ENCODE measurements around the gene PRR15L.
"Not testable (repeated sequence)": the region's sequence is repeated elsewhere in the genome, so short reads cannot be mapped to it uniquely, and the experiment has no call there.

The PRR15L gene, protein sequence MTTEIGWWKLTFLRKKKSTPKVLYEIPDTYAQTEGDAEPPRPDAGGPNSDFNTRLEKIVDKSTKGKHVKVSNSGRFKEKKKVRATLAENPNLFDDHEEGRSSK

GRCh38 chr17:47957591-47958490 is at the start of gene PRR15L:
Gene PRR15L, minus strand, starts transcription at chr17:47957883. Its CDS starts 4,649 bp downstream, at chr17:47953234.
- Mint-ChIP-seq H3K4me1 (ENCODE audit: low read depth) (no peaks in the 10 kb centered on the region), H3K4me3 (no peak within 1 kb of the TSS), H3K27ac (no peak within 1 kb of the TSS), H3K9me3 (no peaks in the 10 kb centered on the region), H3K36me3 (ENCODE audit: low read depth) (no peaks in the 10 kb centered on the region), H3K27me3 (ENCODE audit: low read depth) (peaks cover 2% of the 10 kb centered on the region)
- DNase-seq (ENCODE audit: low spot score) = no peak

DNA sequence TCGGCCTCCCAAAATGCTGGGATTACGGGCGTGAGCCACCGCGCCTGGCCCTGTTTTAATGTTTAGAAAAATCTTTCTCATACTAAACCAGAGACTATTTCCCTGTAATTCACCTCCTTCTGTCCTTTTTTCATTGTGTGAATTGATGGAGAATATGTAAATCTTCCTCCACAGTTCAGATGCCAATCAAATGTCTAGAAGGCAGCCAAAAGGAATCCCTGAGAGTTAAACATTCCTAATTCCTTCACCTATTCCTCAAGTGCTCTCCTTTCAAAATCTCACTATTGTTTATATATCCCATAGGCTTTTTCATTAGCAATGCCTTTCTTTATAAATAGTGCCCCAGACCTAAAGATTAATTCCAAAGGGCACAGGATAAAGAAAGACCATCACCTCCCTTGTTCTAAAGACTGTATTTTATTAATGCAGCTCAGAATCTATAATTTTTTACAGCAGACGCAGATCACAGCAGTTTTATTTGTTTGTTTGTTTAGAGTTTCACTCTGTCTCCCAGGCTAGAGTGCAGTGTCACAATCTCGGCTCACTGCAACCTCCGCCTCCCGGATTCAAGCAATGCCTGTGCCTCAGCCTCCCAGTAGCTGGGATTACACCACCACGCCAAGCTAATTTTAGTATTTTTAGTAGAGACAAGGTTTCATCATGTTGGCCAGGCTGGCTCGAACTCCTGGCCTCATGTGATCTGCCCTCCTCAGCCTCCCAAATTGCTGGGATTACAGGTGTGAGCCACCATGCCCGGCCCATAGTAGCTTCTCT is 49.4 kb upstream of the PRR15L start:
- H3K27me3 Mint-ChIP-seq (ENCODE audit: low read depth) = peaks cover 36% of the 10 kb centered on the region
- H3K27ac Mint-ChIP-seq = no peak overlapping the region
- no peak overlapping the region for H3K4me3 Mint-ChIP-seq

DNA sequence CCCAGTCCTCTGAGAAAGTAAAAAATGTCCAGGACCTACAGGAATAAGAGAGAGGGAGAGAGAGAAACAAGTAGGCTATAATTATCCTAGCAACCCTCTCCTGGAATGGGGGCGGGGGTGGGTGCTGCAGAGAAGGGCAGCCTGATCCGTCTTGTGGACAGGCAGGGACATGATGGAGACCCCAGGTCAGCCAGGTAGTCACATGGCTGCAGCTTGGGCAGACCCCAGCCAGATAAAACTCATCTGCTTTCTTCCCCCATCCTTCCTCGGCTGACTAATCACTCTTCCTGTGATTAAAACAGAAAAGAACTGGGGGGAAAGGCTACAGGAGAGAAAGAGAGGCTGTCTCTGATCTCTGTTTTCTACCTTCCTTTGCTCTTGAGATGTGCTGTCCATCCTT is 47.3 kb upstream of the PRR15L start:
- Mint-ChIP-seq H3K4me3 (no peak overlapping the region), H3K4me1 (ENCODE audit: low read depth) (peaks cover 9% of the 10 kb centered on the region), H3K27ac (no peak overlapping the region), H3K9me3 (no peaks in the 10 kb centered on the region), H3K27me3 (ENCODE audit: low read depth) (peaks cover 25% of the 10 kb centered on the region), H3K36me3 (ENCODE audit: low read depth) (no peaks in the 10 kb centered on the region)
- DNase-seq (ENCODE audit: low spot score) = no peak

More for the DNA sequence above, 49.4 kb upstream of the PRR15L start:
- Mint-ChIP-seq H3K36me3 (ENCODE audit: low read depth) (no peaks in the 10 kb centered on the region), H3K4me1 (ENCODE audit: low read depth) (peaks cover 17% of the 10 kb centered on the region), H3K9me3 (no peaks in the 10 kb centered on the region)
- DNase-seq (ENCODE audit: low spot score) = no peak

DNA sequence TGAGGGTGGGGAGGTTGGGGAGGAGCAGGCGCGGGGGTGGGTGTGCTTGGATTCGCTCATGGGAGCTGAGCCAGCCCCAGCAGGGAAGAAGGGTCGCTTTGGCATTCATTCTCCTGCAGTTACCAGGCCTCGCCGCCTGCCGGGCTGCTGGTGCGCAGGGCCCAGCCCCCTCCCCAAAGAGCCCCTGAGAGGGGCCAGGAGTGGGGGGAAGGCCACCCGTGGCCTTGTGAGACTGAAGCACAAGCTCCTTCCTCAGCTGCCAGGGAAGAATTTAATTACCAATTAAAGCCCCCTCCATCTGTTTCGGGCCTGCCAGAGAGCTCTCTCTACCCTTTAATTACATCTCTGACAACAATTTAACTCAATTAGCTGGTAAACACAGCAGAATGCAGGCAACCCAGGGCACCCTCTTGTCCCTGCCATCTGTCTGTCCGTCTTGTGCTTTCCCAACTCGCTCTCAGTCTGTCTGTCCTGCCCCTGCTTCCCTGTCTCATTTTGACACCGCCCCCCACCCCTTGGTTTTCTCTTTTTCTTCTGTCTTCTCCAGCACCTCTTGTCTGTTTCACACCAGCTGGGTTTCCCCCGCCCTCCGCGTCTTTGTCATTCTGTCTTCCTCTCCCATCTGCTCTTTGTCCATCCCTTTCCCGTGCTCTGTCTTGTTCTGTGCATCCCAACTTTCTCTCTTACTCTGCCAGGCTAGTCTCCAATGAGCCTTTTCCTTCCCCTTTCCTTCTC is 45.9 kb upstream of the PRR15L start:
- Mint-ChIP-seq H3K4me3 (no peak overlapping the region), H3K27ac (no peak overlapping the region), H3K27me3 (ENCODE audit: low read depth) (peaks cover 21% of the 10 kb centered on the region), H3K36me3 (ENCODE audit: low read depth) (no peaks in the 10 kb centered on the region), H3K4me1 (ENCODE audit: low read depth) (peaks cover 9% of the 10 kb centered on the region), H3K9me3 (no peaks in the 10 kb centered on the region)
- DNase-seq (ENCODE audit: low spot score) = no peak

- no peaks in the 10 kb centered on the region for H3K9me3 Mint-ChIP-seq
- H3K36me3 Mint-ChIP-seq (ENCODE audit: low read depth) = no peaks in the 10 kb centered on the region
- H3K4me1 Mint-ChIP-seq (ENCODE audit: low read depth) = peaks cover 9% of the 10 kb centered on the region
- no peak overlapping the region for H3K4me3 Mint-ChIP-seq
- H3K27me3 Mint-ChIP-seq (ENCODE audit: low read depth) = peaks cover 20% of the 10 kb centered on the region
- H3K27ac Mint-ChIP-seq = no peak overlapping the region
- no peak for DNase-seq (ENCODE audit: low spot score)
Observed at GRCh38 chr17:48002916-48003416, 45.3 kb upstream of the PRR15L start.

DNA sequence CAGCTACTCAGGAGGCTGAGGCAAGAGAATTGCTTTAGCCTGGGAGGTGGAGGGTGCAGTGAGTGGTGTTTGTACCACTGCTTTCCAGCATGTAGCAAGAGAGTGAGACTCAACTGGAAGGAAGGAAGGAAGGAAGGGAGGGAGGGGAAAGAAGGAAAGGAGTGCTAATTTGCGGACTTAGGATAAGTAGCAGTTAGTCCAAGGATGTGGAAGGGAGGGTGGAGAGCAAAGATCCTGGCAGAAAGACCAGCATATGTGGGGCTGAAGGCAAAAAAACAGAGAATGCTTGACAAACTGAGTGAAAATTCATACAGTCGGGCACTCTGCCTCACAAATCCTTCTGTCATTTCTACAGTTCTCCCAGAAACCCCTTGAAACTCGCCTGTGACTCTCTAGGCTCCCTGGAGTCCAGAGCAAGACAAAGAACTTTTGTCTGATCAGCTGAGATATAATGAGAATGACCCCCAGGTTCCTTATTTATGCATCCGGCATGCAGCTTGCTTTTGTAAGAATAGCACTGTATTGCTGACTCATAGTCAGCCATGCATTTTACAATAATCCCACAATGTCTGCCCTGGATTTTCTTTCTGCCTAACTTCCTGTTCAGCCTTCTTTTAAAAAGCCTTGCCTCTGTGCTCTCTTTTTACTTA is 44.7 kb upstream of the PRR15L start:
- H3K36me3 Mint-ChIP-seq (ENCODE audit: low read depth) = no peaks in the 10 kb centered on the region
- peaks cover 23% of the 10 kb centered on the region for H3K27me3 Mint-ChIP-seq (ENCODE audit: low read depth)
- DNase-seq (ENCODE audit: low spot score) = no peak
- H3K4me1 Mint-ChIP-seq (ENCODE audit: low read depth) = peaks cover 9% of the 10 kb centered on the region
- H3K9me3 Mint-ChIP-seq = no peaks in the 10 kb centered on the region
- no peak overlapping the region for H3K27ac Mint-ChIP-seq
- H3K4me3 Mint-ChIP-seq = no peak overlapping the region

GRCh38 chr17:48001657-48002056 is 44.0 kb upstream of the PRR15L start:
- H3K27ac Mint-ChIP-seq; DNase-seq (ENCODE audit: low spot score); H3K4me1 Mint-ChIP-seq (ENCODE audit: low read depth); H3K4me3 Mint-ChIP-seq; H3K36me3 Mint-ChIP-seq (ENCODE audit: low read depth); H3K9me3 Mint-ChIP-seq: not testable (repeated sequence)
- H3K27me3 Mint-ChIP-seq (ENCODE audit: low read depth) = peaks cover 17% of the 10 kb centered on the region

DNA sequence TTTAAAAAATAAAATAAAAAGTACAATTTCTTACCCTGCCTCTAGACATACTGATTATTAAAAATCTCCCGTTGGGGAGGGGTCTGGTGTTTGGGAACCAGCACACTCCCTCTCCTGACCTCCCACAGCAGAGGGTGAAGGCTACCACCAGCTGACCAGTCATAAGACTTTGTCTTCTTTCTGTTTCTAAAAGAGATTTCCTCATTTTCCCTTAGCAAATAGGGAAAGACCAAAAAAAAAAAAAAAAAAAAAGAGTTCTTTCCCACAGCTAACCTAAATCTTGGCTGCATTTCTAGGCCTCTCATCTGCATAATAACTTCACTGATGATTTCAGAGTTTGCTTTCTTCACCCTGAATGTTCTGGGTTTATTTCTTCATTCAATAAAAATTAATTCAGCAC is 43.5 kb upstream of the PRR15L start:
- DNase-seq (ENCODE audit: low spot score) = no peak
- Mint-ChIP-seq H3K4me1 (ENCODE audit: low read depth) (peaks cover 9% of the 10 kb centered on the region), H3K27ac (no peak overlapping the region), H3K9me3 (no peaks in the 10 kb centered on the region), H3K4me3 (no peak overlapping the region), H3K27me3 (ENCODE audit: low read depth) (peaks cover 15% of the 10 kb centered on the region), H3K36me3 (ENCODE audit: low read depth) (no peaks in the 10 kb centered on the region)

- H3K4me1 Mint-ChIP-seq (ENCODE audit: low read depth) = peaks cover 4% of the 10 kb centered on the region
- no peak overlapping the region for H3K27ac Mint-ChIP-seq
- no peaks in the 10 kb centered on the region for H3K9me3 Mint-ChIP-seq
- H3K4me3 Mint-ChIP-seq = no peak overlapping the region
- H3K36me3 Mint-ChIP-seq (ENCODE audit: low read depth) = no peaks in the 10 kb centered on the region
- no peak for DNase-seq (ENCODE audit: low spot score)
- H3K27me3 Mint-ChIP-seq (ENCODE audit: low read depth) = peaks cover 16% of the 10 kb centered on the region
Observed at GRCh38 chr17:47999582-47999981, 41.9 kb upstream of the PRR15L start.

DNA sequence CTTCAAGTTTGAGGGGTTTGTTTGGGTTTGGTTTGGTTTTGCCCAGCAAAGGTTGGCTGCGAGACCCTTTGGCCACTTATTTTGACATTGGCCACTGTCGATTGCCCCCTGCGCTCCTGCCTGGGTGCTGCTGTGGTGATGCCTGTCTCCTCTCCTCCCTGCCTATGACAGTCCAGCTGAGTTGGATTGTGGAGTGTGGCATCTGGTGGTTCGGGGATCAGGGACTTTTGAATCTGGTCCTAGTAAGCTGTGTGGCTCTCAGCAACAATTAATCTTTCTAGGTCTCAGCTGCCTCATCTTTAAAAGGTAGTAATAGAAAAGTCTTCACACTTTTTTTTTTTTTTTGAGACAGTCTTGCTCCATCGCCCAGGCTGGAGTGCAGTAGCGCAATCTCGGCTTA is 40.4 kb upstream of the PRR15L start:
- Mint-ChIP-seq H3K27me3 (ENCODE audit: low read depth) (peaks cover 18% of the 10 kb centered on the region), H3K36me3 (ENCODE audit: low read depth) (no peaks in the 10 kb centered on the region), H3K9me3 (no peaks in the 10 kb centered on the region), H3K27ac (no peak overlapping the region), H3K4me3 (no peak overlapping the region), H3K4me1 (ENCODE audit: low read depth) (peaks cover 3% of the 10 kb centered on the region)
- DNase-seq (ENCODE audit: low spot score) = no peak

DNA sequence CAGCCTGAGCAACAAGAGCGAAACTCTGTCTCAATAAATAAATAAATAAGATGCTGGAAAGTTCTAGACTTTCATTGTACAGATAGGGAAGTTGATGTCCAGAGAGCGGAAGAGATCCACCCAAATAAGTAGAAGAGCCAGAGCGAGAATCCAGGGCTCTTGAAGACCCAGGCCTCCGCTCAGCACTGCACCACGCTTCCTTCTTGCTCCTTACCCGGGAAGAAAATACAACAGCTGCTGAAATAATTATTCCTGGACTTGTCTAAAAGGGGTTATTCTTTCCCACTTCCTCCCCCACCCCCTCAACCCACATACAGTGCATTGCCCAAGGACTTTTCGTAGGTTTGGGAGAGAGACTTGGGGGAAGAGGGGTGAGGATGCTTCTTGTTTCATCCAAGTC is 39.9 kb upstream of the PRR15L start:
- Mint-ChIP-seq H3K36me3 (ENCODE audit: low read depth) (no peaks in the 10 kb centered on the region), H3K9me3 (no peaks in the 10 kb centered on the region), H3K27me3 (ENCODE audit: low read depth) (peaks cover 21% of the 10 kb centered on the region), H3K27ac (no peak overlapping the region), H3K4me1 (ENCODE audit: low read depth) (no peaks in the 10 kb centered on the region), H3K4me3 (no peak overlapping the region)
- no peak for DNase-seq (ENCODE audit: low spot score)

DNA sequence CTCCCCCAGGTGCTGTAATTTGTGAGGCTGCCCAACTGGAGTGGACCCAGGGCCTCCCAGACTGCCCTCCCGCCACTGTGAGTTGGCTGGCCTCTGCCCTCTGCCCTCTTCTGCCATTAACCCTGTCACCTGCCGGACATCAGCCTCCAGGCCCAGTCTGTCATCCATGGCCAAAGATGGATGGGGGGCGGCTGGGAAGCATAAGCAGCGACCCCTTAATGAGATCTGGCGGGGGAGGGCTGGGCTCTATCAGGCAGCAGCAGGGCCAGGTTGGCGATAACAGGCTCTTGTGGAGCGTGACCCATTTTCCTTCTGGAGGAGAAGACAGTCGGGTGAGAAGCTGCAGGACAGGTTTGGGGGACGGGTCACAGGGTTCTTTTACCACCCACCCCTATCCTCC is 38.5 kb upstream of the PRR15L start:
- Mint-ChIP-seq H3K4me1 (ENCODE audit: low read depth) (no peaks in the 10 kb centered on the region), H3K27me3 (ENCODE audit: low read depth) (peaks cover 26% of the 10 kb centered on the region), H3K9me3 (no peaks in the 10 kb centered on the region), H3K36me3 (ENCODE audit: low read depth) (no peaks in the 10 kb centered on the region), H3K27ac (no peak overlapping the region), H3K4me3 (no peak overlapping the region)
- DNase-seq (ENCODE audit: low spot score) = no peak

- Mint-ChIP-seq H3K9me3 (no peaks in the 10 kb centered on the region), H3K36me3 (ENCODE audit: low read depth) (no peaks in the 10 kb centered on the region), H3K4me1 (ENCODE audit: low read depth) (no peaks in the 10 kb centered on the region), H3K4me3 (no peak overlapping the region), H3K27ac (no peak overlapping the region), H3K27me3 (ENCODE audit: low read depth) (peaks cover 26% of the 10 kb centered on the region)
- no peak for DNase-seq (ENCODE audit: low spot score)
Observed at GRCh38 chr17:47995241-47995935, 37.7 kb upstream of the PRR15L start.
